H1 (cell line): ENCODE results near the gene ZBTB20. TPM values are rescaled to one million over a fixed set of nuclear protein-coding genes. Genes with fewer than 3 reads are reported as not detected.

Experiments
- ASH2L ChIP-seq: fragments of 200-600, 300-600 bp; sonication (generic); IDR thresholded peaks from one replicate; pipeline ENCODE4 v1.7.1; 2017; ENCODE audit warnings: low read length
- CBX5 ChIP-seq: fragments of 300-800, 300-1000 bp; sonication (generic); IDR thresholded peaks from 2 replicates; pipeline ENCODE4 v1.7.1; 2016; ENCODE audit warnings: antibody characterized with exemption, low read length, low read depth
- EGR1 ChIP-seq: IDR thresholded peaks from 2 replicates; pipeline ENCODE4 v1.6.1; 2011; ENCODE audit warnings: low read depth, low read length, borderline replicate concordance
- JUND ChIP-seq: IDR thresholded peaks from 2 replicates; pipeline ENCODE4 v1.6.1; 2011; ENCODE audit warnings: mild to moderate bottlenecking, improper control_type of control experiment, low read length
- KDM1A ChIP-seq: fragments of 200-600, 300-600 bp; sonication (generic); IDR thresholded peaks from 2 replicates; pipeline ENCODE4 v1.7.1; 2016; ENCODE audit warnings: mild to moderate bottlenecking, low read length, borderline replicate concordance
- NANOG ChIP-seq: IDR thresholded peaks from 2 replicates; pipeline ENCODE4 v1.6.1; 2011; ENCODE audit warnings: low read length, low read depth, mild to moderate bottlenecking, inconsistent platforms; ENCODE audit not compliant: insufficient read depth, poor library complexity, severe bottlenecking
- NRF1 ChIP-seq: IDR thresholded peaks from 2 replicates; pipeline ENCODE4 v1.6.1; 2011; ENCODE audit warnings: mild to moderate bottlenecking, low read depth, low read length, improper control_type of control experiment
- SP1 ChIP-seq: IDR thresholded peaks from 2 replicates; pipeline ENCODE4 v1.6.1; 2011; ENCODE audit warnings: low read depth, low read length
- TEAD4 ChIP-seq: IDR thresholded peaks from 2 replicates; pipeline ENCODE4 v1.6.1; 2012; ENCODE audit warnings: low read depth, low read length, inconsistent platforms, mixed read lengths
- polyA plus RNA-seq, 7 experiments: library from polyadenylated mRNA; depleted of rRNA in 3 of 7; stranded (reverse) in 5 of 7; unstranded in 2 of 7; fragments of >200 nt in 5 of 7; fragments of 200-250 nt in 2 of 7; gene quantifications; 1 replicate in 5 of 7; 2 replicates in 1 of 7; 4 replicates in 1 of 7; pipeline versions ENCODE4 v1.2.1 to v1.2.3, GENCODE V29; 2011 to 2013; ENCODE audit warnings: missing spikeins in 2 of 7, mixed read lengths in 2 of 7
- total RNA-seq: library from RNA; stranded (reverse); fragmentation: NEBNext Ultra II Directional; extraction: Animal tissue kit (Norgen Biotek cat#: 25700); gene quantifications from 2 replicates; pipeline ENCODE4 v1.2.1, GENCODE V29; 2021
- TF ChIP-seq, protein P1 (sequence below): fragments of 300-600 bp; sonication (generic); IDR thresholded peaks from 2 replicates; pipeline ENCODE4 v1.7.1; 2012; ENCODE audit warnings: low read length, moderate library complexity, mild to moderate bottlenecking, inconsistent platforms; ENCODE audit not compliant: insufficient replicate concordance

ZBTB20 gene
- total and polyA plus RNA-seq, 2 of the 8 experiments (the other 6 are each of a cell fraction or from before 2014, with no cell fraction given): 0.35 to 1.3 TPM

DNA sequence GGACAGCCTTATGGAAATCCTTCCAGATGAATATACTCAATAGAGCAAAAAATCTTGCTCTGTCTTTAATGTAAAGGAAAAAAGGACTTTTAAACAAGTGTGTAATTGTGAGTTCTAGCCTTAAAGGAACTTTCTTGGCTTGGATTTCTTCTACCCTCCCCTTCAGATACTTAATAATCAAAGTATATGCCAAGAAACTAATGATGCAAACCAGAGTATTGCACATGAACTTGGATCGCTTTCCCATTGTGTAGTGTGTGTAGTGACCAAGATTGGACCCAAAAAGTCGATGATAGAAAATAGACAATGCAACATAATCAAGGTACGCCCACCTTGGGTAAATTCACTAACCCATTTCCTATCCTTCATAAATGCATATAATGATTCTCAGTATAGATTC lies 729.4 kb downstream of the ZBTB20 start (continued):
- TF ChIP-seq, protein P1, sequence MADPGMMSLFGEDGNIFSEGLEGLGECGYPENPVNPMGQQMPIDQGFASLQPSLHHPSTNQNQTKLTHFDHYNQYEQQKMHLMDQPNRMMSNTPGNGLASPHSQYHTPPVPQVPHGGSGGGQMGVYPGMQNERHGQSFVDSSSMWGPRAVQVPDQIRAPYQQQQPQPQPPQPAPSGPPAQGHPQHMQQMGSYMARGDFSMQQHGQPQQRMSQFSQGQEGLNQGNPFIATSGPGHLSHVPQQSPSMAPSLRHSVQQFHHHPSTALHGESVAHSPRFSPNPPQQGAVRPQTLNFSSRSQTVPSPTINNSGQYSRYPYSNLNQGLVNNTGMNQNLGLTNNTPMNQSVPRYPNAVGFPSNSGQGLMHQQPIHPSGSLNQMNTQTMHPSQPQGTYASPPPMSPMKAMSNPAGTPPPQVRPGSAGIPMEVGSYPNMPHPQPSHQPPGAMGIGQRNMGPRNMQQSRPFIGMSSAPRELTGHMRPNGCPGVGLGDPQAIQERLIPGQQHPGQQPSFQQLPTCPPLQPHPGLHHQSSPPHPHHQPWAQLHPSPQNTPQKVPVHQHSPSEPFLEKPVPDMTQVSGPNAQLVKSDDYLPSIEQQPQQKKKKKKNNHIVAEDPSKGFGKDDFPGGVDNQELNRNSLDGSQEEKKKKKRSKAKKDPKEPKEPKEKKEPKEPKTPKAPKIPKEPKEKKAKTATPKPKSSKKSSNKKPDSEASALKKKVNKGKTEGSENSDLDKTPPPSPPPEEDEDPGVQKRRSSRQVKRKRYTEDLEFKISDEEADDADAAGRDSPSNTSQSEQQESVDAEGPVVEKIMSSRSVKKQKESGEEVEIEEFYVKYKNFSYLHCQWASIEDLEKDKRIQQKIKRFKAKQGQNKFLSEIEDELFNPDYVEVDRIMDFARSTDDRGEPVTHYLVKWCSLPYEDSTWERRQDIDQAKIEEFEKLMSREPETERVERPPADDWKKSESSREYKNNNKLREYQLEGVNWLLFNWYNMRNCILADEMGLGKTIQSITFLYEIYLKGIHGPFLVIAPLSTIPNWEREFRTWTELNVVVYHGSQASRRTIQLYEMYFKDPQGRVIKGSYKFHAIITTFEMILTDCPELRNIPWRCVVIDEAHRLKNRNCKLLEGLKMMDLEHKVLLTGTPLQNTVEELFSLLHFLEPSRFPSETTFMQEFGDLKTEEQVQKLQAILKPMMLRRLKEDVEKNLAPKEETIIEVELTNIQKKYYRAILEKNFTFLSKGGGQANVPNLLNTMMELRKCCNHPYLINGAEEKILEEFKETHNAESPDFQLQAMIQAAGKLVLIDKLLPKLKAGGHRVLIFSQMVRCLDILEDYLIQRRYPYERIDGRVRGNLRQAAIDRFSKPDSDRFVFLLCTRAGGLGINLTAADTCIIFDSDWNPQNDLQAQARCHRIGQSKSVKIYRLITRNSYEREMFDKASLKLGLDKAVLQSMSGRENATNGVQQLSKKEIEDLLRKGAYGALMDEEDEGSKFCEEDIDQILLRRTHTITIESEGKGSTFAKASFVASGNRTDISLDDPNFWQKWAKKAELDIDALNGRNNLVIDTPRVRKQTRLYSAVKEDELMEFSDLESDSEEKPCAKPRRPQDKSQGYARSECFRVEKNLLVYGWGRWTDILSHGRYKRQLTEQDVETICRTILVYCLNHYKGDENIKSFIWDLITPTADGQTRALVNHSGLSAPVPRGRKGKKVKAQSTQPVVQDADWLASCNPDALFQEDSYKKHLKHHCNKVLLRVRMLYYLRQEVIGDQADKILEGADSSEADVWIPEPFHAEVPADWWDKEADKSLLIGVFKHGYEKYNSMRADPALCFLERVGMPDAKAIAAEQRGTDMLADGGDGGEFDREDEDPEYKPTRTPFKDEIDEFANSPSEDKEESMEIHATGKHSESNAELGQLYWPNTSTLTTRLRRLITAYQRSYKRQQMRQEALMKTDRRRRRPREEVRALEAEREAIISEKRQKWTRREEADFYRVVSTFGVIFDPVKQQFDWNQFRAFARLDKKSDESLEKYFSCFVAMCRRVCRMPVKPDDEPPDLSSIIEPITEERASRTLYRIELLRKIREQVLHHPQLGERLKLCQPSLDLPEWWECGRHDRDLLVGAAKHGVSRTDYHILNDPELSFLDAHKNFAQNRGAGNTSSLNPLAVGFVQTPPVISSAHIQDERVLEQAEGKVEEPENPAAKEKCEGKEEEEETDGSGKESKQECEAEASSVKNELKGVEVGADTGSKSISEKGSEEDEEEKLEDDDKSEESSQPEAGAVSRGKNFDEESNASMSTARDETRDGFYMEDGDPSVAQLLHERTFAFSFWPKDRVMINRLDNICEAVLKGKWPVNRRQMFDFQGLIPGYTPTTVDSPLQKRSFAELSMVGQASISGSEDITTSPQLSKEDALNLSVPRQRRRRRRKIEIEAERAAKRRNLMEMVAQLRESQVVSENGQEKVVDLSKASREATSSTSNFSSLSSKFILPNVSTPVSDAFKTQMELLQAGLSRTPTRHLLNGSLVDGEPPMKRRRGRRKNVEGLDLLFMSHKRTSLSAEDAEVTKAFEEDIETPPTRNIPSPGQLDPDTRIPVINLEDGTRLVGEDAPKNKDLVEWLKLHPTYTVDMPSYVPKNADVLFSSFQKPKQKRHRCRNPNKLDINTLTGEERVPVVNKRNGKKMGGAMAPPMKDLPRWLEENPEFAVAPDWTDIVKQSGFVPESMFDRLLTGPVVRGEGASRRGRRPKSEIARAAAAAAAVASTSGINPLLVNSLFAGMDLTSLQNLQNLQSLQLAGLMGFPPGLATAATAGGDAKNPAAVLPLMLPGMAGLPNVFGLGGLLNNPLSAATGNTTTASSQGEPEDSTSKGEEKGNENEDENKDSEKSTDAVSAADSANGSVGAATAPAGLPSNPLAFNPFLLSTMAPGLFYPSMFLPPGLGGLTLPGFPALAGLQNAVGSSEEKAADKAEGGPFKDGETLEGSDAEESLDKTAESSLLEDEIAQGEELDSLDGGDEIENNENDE: no peak
- TF ChIP-seq ASH2L (no peak), SP1 (no peak), KDM1A (no peak), JUND (no peak), EGR1 (no peak), CBX5 (no peak), NANOG (no peak), NRF1 (no peak), TEAD4 (no peak)
